GM19193 (cell line): ENCODE data around the gene MYBPC1.

Experiments
- POLR2A ChIP-seq: IDR thresholded peaks from 4 replicates; pipeline ENCODE4 v1.6.1; 2011; ENCODE audit not compliant: insufficient read depth, insufficient read length; ENCODE audit errors: extremely low read depth

The MYBPC1 gene

GRCh38 chr12:101591781-101592180 is 3.0 kb upstream of the MYBPC1 start:
- TF ChIP-seq POLR2A, result no peak

DNA sequence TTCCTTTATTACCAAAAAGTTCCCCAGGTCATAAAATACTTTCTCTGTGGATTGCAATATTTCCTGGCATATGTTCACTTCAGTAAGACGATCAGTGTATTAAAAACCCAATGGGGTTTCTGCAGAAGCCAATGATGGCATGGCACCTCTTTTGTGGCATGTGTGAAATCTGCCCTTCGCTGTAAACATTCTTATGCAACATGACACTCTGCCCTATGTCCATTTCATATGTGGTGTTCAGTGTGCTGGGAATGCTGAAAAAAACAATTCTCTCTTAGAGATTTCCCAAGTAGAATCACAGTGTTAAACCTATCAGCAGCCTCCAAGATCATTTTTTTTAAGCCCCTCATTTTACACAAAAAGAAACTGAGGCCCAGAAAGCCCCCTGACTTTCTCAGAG is 2.3 kb upstream of the MYBPC1 start:
- no peak for TF ChIP-seq POLR2A

- TF ChIP-seq POLR2A, result no peak
These were observed 1.9 kb upstream of the MYBPC1 start for GRCh38 chr12:101592921-101593320.

DNA sequence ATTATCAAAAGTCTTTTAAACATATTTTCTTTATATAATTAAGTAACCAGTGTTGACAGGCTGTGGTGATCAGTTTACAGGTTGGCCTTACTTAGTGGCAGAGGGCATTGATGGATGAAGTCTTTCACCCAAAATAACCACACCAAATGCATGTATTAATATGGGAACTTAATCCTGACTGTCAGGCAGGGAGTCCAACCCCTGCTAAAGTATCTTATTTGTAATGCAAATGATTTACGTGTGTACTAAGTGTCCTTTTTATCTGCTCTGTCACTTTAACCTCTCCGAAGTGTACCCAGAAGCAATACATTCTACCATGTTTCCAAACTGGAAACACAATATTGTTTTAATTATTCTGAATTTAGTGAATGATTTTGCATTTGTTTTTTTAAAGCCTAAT is 1.4 kb downstream of the MYBPC1 start:
- TF ChIP-seq POLR2A, result no peak

DNA sequence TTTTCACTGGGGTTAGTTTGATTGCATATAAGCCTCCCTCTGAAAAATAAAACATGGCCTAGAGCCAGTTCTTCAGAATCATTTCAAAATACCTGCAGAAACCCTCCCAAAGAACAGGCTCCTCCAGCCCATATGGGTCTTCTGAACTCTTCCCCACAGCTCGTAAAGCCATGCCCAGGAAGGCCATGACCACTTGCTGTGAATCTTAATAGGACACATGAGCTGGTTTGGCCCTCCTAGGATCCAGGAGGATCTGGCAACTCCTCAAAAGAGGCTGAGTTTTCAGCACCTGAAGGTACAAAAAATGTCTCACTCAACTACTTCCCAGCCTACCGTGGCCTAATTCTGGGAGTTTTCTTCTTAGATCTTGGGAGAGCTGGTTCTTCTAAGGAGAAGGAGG is 2.4 kb downstream of the MYBPC1 start:
- no peak for TF ChIP-seq POLR2A

GRCh38 chr12:101598483-101598882 is 3.7 kb downstream of the MYBPC1 start:
- TF ChIP-seq POLR2A, result no peak

DNA sequence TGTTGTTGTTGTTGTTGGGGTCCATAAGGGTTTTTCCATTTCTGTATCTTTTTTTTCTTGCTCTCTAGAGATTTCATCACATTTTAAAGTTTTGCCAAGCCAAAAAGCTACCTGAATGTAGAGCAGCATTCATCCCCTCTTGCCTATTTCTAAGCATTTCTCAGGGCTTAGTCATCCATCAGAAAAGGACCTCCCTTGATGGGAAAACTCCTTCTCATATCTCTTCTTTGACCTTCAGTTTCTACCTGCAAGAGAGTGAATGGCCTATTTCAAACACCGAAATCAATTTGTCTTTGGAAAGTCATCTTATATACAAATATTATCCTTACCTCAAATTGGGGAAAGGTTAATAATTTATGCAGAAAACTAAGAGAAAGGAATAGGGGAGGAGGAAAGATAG is 4.5 kb downstream of the MYBPC1 start:
- TF ChIP-seq POLR2A, result no peak

DNA sequence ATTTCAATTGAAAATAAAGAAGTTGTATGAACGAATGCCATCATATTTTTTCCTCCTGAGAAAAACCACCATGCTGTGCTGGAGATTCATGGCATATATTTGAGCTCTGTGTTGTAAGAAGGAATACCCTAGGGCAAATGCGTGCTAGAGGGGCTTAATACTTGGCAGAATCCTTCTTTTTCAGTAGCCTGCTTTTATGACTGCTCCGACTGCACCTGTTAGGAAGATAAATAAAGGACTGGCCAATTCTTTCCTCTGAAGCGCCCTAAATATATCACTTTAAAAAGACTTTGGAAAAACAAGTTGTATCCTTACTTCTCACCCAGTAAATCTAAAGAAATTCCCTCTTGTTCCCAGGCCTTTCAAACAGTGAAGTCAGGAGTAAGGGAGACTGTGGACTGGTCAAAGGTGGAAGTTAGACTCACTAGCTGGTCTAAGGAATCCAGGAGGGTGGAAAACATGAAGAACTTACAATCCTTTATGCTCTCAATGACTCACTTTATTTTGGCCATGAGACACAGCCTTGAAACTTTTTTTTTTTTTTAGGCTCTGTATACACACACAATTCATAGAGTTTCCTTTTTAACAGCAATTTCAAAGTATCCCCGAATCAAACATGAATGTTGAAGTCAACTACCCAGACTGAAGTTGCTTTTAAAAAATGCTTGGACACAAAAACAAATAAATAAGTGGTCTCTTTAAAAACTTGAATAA is 5.2 kb downstream of the MYBPC1 start:
- no peak for TF ChIP-seq POLR2A

DNA sequence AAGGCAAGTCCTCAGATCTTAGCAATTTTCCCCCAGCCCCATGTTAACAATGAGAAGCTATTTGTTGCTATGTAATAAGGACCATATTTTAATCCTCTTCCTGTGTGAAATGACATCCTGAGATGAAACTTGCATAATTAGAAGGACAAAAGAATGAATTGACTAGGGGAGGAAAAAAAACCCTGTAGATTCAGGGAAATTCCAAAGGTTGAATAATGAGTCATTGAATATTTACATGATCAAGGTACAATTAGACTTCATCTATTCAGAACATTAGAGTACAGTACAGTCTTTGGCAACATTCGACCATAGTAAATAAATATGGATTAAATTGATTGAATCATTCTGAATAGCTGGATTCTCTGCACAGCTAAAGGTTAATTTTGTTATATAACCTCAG is 9.4 kb downstream of the MYBPC1 start:
- no peak for TF ChIP-seq POLR2A

- TF ChIP-seq POLR2A, result no peak
These were observed 13.1 kb downstream of the MYBPC1 start for GRCh38 chr12:101607894-101608293.

DNA sequence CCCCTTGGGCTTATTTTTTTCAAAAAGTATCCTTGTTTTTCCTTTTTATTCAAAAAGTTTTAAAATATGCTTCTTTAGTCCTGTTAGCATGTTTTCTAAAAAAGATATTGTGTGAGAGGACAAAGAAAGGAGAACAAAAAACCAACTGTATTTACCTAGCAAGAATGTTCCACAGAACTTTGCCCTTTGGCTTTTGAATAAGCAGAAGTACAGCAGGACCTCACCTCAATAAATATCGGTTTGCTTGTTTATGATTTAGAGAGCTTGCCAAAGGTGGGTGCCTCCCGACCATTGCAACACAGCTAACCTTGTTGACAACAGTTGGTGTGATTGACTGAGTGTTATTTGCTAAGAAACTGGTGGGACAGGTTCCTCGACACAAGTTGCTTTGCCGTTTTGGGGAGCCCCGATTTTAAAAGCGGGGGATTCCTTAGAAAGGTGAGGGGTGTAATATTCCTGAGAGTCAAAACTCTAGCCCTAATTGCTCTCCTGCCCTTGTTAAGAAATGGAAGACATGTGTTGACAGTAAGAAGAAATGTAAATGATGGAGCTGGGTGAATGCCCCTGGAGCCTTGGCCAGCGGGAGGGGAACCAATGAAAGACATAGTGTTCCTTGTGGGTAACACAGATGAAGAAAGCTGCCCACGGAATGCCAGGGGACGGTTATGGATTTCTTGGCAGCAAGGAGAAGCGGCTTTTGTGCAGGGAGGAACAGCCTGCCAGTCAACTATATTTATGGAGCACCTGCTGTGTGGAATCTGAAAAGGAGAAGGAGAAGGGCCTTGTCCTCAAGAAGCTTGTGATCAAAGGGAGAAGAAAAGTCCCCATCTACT is 13.7 kb downstream of the MYBPC1 start:
- TF ChIP-seq POLR2A, result no peak

- TF ChIP-seq POLR2A, result no peak
These were observed 14.4 kb downstream of the MYBPC1 start for GRCh38 chr12:101609198-101609597.

- TF ChIP-seq POLR2A, result no peak
These were observed 17.6 kb downstream of the MYBPC1 start for GRCh38 chr12:101612160-101612916.

- TF ChIP-seq POLR2A, result no peak
These were observed 21.3 kb downstream of the MYBPC1 start for GRCh38 chr12:101616027-101616494.
